Neural cell (in vitro differentiated cells): ENCODE results near the gene WDR81. TPM values are rescaled to one million over a fixed set of nuclear protein-coding genes. Genes with fewer than 3 reads are reported as not detected.

Source experiments
- H2AFZ ChIP-seq: fragments of 200-600, 300-800 bp; sonication (generic), shearing (Covaris generic); 2 replicates; pipeline ENCODE4 v1.6.0; 2014; ENCODE audit warnings: low read depth, mild to moderate bottlenecking, antibody characterized with exemption, low read length, moderate library complexity
- H3F3A ChIP-seq: fragments of 200-600 bp; shearing (Covaris generic); 2 replicates; pipeline ENCODE4 v1.6.1; 2016; ENCODE audit warnings: mild to moderate bottlenecking, moderate library complexity, mixed read lengths, antibody characterized with exemption, low read length; ENCODE audit not compliant: insufficient read depth, poor library complexity, severe bottlenecking
- H3K27ac ChIP-seq: fragments of 200-600, 300-800 bp; sonication (generic), shearing (Covaris generic); 2 replicates; pipeline ENCODE4 v1.5.1; 2014; ENCODE audit warnings: mild to moderate bottlenecking, low read length, moderate library complexity
- H3K27me3 ChIP-seq: fragments of 300-800, 200-600 bp; sonication (generic), shearing (Covaris generic); 2 replicates; pipeline ENCODE4 v1.6.0; 2014; ENCODE audit warnings: mild to moderate bottlenecking, low read depth, low read length, moderate library complexity; ENCODE audit not compliant: insufficient read depth
- H3K36me3 ChIP-seq: fragments of 300-800, 200-600 bp; sonication (generic), shearing (Covaris generic); 2 replicates; pipeline ENCODE4 v1.5.1; 2014; ENCODE audit warnings: mild to moderate bottlenecking, antibody characterized with exemption, low read length, moderate library complexity; ENCODE audit not compliant: insufficient read depth
- H3K4me2 ChIP-seq: fragments of 300-800, 200-600 bp; sonication (generic), shearing (Covaris generic); 2 replicates; pipeline ENCODE4 v1.6.0; 2014; ENCODE audit warnings: mild to moderate bottlenecking, low read length
- H3K4me3 ChIP-seq: fragments of 300-800, 200-600 bp; sonication (generic), shearing (Covaris generic); 2 replicates; pipeline ENCODE4 v1.5.1; 2014; ENCODE audit warnings: mild to moderate bottlenecking, low read length, moderate library complexity
- H3K79me2 ChIP-seq: fragments of 200-600 bp; shearing (Covaris generic); replicated peaks from 2 replicates; pipeline ENCODE4 v1.6.0; 2014; ENCODE audit warnings: mild to moderate bottlenecking, low read length, moderate library complexity; ENCODE audit not compliant: insufficient read depth
- H3K9ac ChIP-seq: fragments of 300-800, 200-600 bp; sonication (generic), shearing (Covaris generic); 2 replicates; pipeline ENCODE4 v1.6.1; 2016; ENCODE audit warnings: mild to moderate bottlenecking, low read length, mixed read lengths
- H3K9me2 ChIP-seq: fragments of 200-600 bp; shearing (Covaris generic); 2 replicates; pipeline ENCODE4 v1.6.1; 2016; ENCODE audit warnings: mild to moderate bottlenecking, low read length, mixed read lengths; ENCODE audit not compliant: insufficient read depth
- H3K9me3 ChIP-seq: fragments of 200-600, 300-800 bp; sonication (generic), shearing (Covaris generic); 2 replicates; pipeline ENCODE4 v1.6.1; 2016; ENCODE audit warnings: mild to moderate bottlenecking, mixed run types, low read length, moderate library complexity, mixed read lengths
- H4K20me1 ChIP-seq: fragments of 200-600 bp; shearing (Covaris generic); 2 replicates; pipeline ENCODE4 v1.6.1; 2016; ENCODE audit warnings: mild to moderate bottlenecking, mixed run types; ENCODE audit not compliant: insufficient read depth
- CTCF ChIP-seq: fragments of 450-650 bp; IDR thresholded peaks from 2 replicates; pipeline ENCODE4 v1.5.1; 2014; ENCODE audit warnings: antibody characterized with exemption, mild to moderate bottlenecking, moderate library complexity; ENCODE audit not compliant: poor library complexity, severe bottlenecking
- EP300 ChIP-seq: fragments of 450-650 bp; conservative IDR thresholded peaks from 2 replicates; pipeline ENCODE4 v1.6.1; 2014; ENCODE audit warnings: antibody characterized with exemption, mild to moderate bottlenecking, moderate library complexity; ENCODE audit not compliant: poor library complexity, severe bottlenecking
- EZH2 ChIP-seq: fragments of 200-600, 300-800 bp; shearing (Covaris generic), sonication (generic); IDR thresholded peaks from 2 replicates; pipeline ENCODE4 v1.6.1; 2014; ENCODE audit warnings: antibody characterized with exemption, low read length, borderline replicate concordance, mild to moderate bottlenecking; ENCODE audit not compliant: insufficient read depth, poor library complexity, severe bottlenecking
- MXI1 ChIP-seq: fragments of 450-650 bp; conservative IDR thresholded peaks from 2 replicates; pipeline ENCODE4 v1.6.1; 2014; ENCODE audit warnings: antibody characterized with exemption, mild to moderate bottlenecking; ENCODE audit not compliant: poor library complexity, severe bottlenecking
- POLR2AphosphoS5 ChIP-seq: IDR thresholded peaks from 2 replicates; pipeline ENCODE4 v1.6.1; 2012
- RAD21 ChIP-seq: fragments of 450-650 bp; conservative IDR thresholded peaks from 2 replicates; pipeline ENCODE4 v1.6.1; 2014; ENCODE audit warnings: antibody characterized with exemption, mild to moderate bottlenecking, moderate library complexity
- REST ChIP-seq: IDR thresholded peaks from 2 replicates; pipeline ENCODE4 v1.6.1; 2012; ENCODE audit warnings: borderline replicate concordance
- SMC3 ChIP-seq: fragments of 450-650 bp; conservative IDR thresholded peaks from 2 replicates; pipeline ENCODE4 v1.6.1; 2014; ENCODE audit warnings: antibody characterized with exemption, mild to moderate bottlenecking, moderate library complexity; ENCODE audit not compliant: poor library complexity
- TAF1 ChIP-seq: IDR thresholded peaks from 2 replicates; pipeline ENCODE4 v1.6.1; 2012; ENCODE audit warnings: low read depth
- polyA plus RNA-seq: library from polyadenylated mRNA; depleted of rRNA; stranded (reverse); fragments of >200 nt; gene quantifications from 2 replicates; pipeline ENCODE4 v1.2.3, GENCODE V29; 2014

WDR81 gene
- polyA plus RNA-seq, 1 donor from 2014 or later: 5.4 TPM

GRCh38 chr17:1752425-1753262, 28.1 kb downstream of the WDR81 start:
- H3K79me2 ChIP-seq: no peaks in the 10 kb centered on the region
- H3K9ac ChIP-seq: no peak overlapping the region
- H3K4me3 ChIP-seq: no peak overlapping the region
- no peak overlapping the region for H3K27ac ChIP-seq
- H3K4me2 ChIP-seq: no peak overlapping the region
- H3K9me2 ChIP-seq: no peaks in the 10 kb centered on the region
- H3F3A ChIP-seq: no peaks in the 10 kb centered on the region
- H4K20me1 ChIP-seq: no peaks in the 10 kb centered on the region
- no peaks in the 10 kb centered on the region for H3K36me3 ChIP-seq
- TF ChIP-seq POLR2AphosphoS5 (no peak), EP300 (no peak), REST (no peak), SMC3 (no peak), EZH2 (no peak), CTCF (no peak), MXI1 (no peak), RAD21 (no peak)
- H3K27me3 ChIP-seq: no peaks in the 10 kb centered on the region
- no peak overlapping the region for H2AFZ ChIP-seq
- H3K9me3 ChIP-seq: no peaks in the 10 kb centered on the region

GRCh38 chr17:1753767-1754429, 29.4 kb downstream of the WDR81 start:
- no peaks in the 10 kb centered on the region for H3K79me2 ChIP-seq
- no peak for TF ChIP-seq POLR2AphosphoS5
- TF ChIP-seq SMC3: no peak
- no peak for TF ChIP-seq RAD21
- TF ChIP-seq TAF1: no peak
- H3K4me3 ChIP-seq: no peak overlapping the region
- H3K36me3 ChIP-seq: no peaks in the 10 kb centered on the region
- no peak overlapping the region for H2AFZ ChIP-seq
- H3K27me3 ChIP-seq: no peaks in the 10 kb centered on the region
- H3K9ac ChIP-seq: no peak overlapping the region
- no peaks in the 10 kb centered on the region for H3K9me3 ChIP-seq
- no peaks in the 10 kb centered on the region for H3F3A ChIP-seq
- no peaks in the 10 kb centered on the region for H3K9me2 ChIP-seq
- no peak overlapping the region for H3K27ac ChIP-seq
- no peak overlapping the region for H3K4me2 ChIP-seq
- no peaks in the 10 kb centered on the region for H4K20me1 ChIP-seq
